BJ (cell line): ENCODE measurements around the gene SYNPO. TPM values are rescaled to one million over a fixed set of nuclear protein-coding genes. Genes with fewer than 3 reads are reported as not detected.

Experiments used
- CTCF ChIA-PET: fragments of 350-600 bp; formaldehyde crosslinking; extraction: SDS; loops from one replicate; lab custom pipeline; 2021; ENCODE audit warnings: antibody characterized with exemption, inconsistent platforms; lab: Yijun Ruan, JAX
- POLR2A ChIA-PET: fragments of 300-600 bp; sonication (Branson Sonifier 250); formaldehyde crosslinking; extraction: SDS; loops from one replicate; lab custom pipeline; 2021; ENCODE audit warnings: antibody characterized with exemption; lab: Charles Lee
- DNase-seq: peaks from one replicate; pipeline ENCODE4 v3.0.0-alpha.2; 2011; ENCODE audit warnings: low read depth
- H3K27me3 ChIP-seq: 2 replicates; pipeline ENCODE4 v1.6.0; 2011; ENCODE audit warnings: low read length; ENCODE audit not compliant: control insufficient read depth, insufficient read depth
- H3K36me3 ChIP-seq: 2 replicates; pipeline ENCODE4 v1.5.1; 2011; ENCODE audit warnings: low read length; ENCODE audit not compliant: control insufficient read depth, insufficient read depth
- H3K4me3 ChIP-seq: 2 replicates; pipeline ENCODE4 v1.5.1; 2011; ENCODE audit warnings: low read depth, mild to moderate bottlenecking, control low read depth, low read length
- CTCF ChIP-seq: IDR thresholded peaks from 2 replicates; pipeline ENCODE4 v1.5.1; 2011; ENCODE audit warnings: low read depth, mild to moderate bottlenecking, control low read depth, inconsistent platforms, low read length, moderate library complexity; ENCODE audit not compliant: insufficient read depth
- polyA plus RNA-seq: library from polyadenylated mRNA; depleted of rRNA; stranded (reverse); fragments of >200 nt; gene quantifications from 2 replicates; pipeline ENCODE4 v1.2.3, GENCODE V29; 2011

Gene SYNPO
- polyA plus RNA-seq, 1 experiment, result 8.4 TPM

- Histone ChIP-seq H3K4me3 (no peak overlapping the region), H3K27me3 (peaks cover 2% of the 10 kb centered on the region), H3K36me3 (no peaks in the 10 kb centered on the region)
- CTCF ChIA-PET, result interaction anchor here (1.0 to 2.2 kb wide), 2 partner anchors 25 to 118 kb away, joined by 3 to 5 read pairs; partner anchors contain the start of gene RBM22
- no peak for DNase-seq
- no peak for TF ChIP-seq CTCF
- POLR2A ChIA-PET, result no interaction called here
Observed at GRCh38 chr5:150675069-150675468, 34.6 kb downstream of the SYNPO start.

GRCh38 chr5:150676578-150676977, 36.1 kb downstream of the SYNPO start:
- ChIA-PET CTCF (no interaction called here), POLR2A (no interaction called here)
- Histone ChIP-seq H3K36me3 (no peaks in the 10 kb centered on the region), H3K27me3 (peaks cover 2% of the 10 kb centered on the region), H3K4me3 (no peak overlapping the region)
- DNase-seq, result no peak
- no peak for TF ChIP-seq CTCF

GRCh38 chr5:150689120-150689519, 48.7 kb downstream of the SYNPO start:
- DNase-seq, result no peak
- ChIA-PET CTCF (interaction anchor here (0.6 to 4.2 kb wide), 3 partner anchors 11 to 62 kb away, joined by 3 to 21 read pairs (median 3); partner anchors contain the start of gene RBM22), POLR2A (no interaction called here)
- no peak for TF ChIP-seq CTCF
- no peak overlapping the region for H3K4me3 ChIP-seq
- no peaks in the 10 kb centered on the region for H3K27me3 ChIP-seq
- H3K36me3 ChIP-seq, result peaks cover 17% of the 10 kb centered on the region

- H3K27me3 ChIP-seq, result no peaks in the 10 kb centered on the region
- no peak for TF ChIP-seq CTCF
- no peak for DNase-seq
- H3K36me3 ChIP-seq, result peaks cover 17% of the 10 kb centered on the region
- no peak overlapping the region for H3K4me3 ChIP-seq
- ChIA-PET CTCF (interaction anchor here (0.6 to 4.2 kb wide), 2 partner anchors 9 to 47 kb away, joined by 3 to 21 read pairs; partner anchors contain the start of gene RBM22), POLR2A (no interaction called here)
Observed at GRCh38 chr5:150690760-150691159, 50.3 kb downstream of the SYNPO start.

GRCh38 chr5:150692276-150692675, 51.8 kb downstream of the SYNPO start:
- no peak for TF ChIP-seq CTCF
- POLR2A ChIA-PET, result no interaction called here
- Histone ChIP-seq H3K36me3 (peaks cover 19% of the 10 kb centered on the region), H3K27me3 (no peaks in the 10 kb centered on the region), H3K4me3 (no peak overlapping the region)
- CTCF ChIA-PET, result no interaction called here
- no peak for DNase-seq
